Activated naive CD4-positive, alpha-beta T cell treated with anti-CD3 and anti-CD28 coated beads for 36 hours (primary cell): ENCODE results near the gene WNT5A. TPM values are rescaled to one million over a fixed set of nuclear protein-coding genes. Genes with fewer than 3 reads are reported as not detected.

Source experiments
- CTCF ChIA-PET: fragments of 350-600 bp; sonication (Branson Sonifier 250); formaldehyde crosslinking; loops from one replicate; lab custom pipeline; 2021; ENCODE audit warnings: antibody characterized with exemption; lab: Charles Lee
- DNase-seq: peaks from one replicate; pipeline ENCODE4 v3.0.0-alpha.2; 2020
- H3K27ac Mint-ChIP-seq: one replicate; pipeline ENCODE4 v1.8.0; 2021; ENCODE audit warnings: mild to moderate bottlenecking, mixed read lengths
- H3K27me3 Mint-ChIP-seq: one replicate; pipeline ENCODE4 v1.8.0; 2021; ENCODE audit warnings: low read depth, mixed read lengths
- H3K36me3 Mint-ChIP-seq: one replicate; pipeline ENCODE4 v1.8.0; 2021; ENCODE audit warnings: low read depth, mixed read lengths
- H3K4me1 Mint-ChIP-seq: one replicate; pipeline ENCODE4 v1.8.0; 2021; ENCODE audit warnings: low read depth, mixed read lengths
- H3K4me3 Mint-ChIP-seq: one replicate; pipeline ENCODE4 v1.8.0; 2021; ENCODE audit warnings: mild to moderate bottlenecking, moderate library complexity, mixed read lengths
- H3K9me3 Mint-ChIP-seq: one replicate; pipeline ENCODE4 v1.8.0; 2021; ENCODE audit warnings: mixed read lengths
- intact Hi-C: fragments of 100-400 bp; cut with micrococcal nuclease; formaldehyde crosslinking; loops from one replicate; pipeline ENCODE4 v1.15.1; 2023
- total RNA-seq, 2 experiments: library from RNA; stranded (reverse); gene quantifications; one replicate each; pipeline ENCODE4 v1.2.3, GENCODE V29; 2021

WNT5A gene
- total RNA-seq = not detected

DNA sequence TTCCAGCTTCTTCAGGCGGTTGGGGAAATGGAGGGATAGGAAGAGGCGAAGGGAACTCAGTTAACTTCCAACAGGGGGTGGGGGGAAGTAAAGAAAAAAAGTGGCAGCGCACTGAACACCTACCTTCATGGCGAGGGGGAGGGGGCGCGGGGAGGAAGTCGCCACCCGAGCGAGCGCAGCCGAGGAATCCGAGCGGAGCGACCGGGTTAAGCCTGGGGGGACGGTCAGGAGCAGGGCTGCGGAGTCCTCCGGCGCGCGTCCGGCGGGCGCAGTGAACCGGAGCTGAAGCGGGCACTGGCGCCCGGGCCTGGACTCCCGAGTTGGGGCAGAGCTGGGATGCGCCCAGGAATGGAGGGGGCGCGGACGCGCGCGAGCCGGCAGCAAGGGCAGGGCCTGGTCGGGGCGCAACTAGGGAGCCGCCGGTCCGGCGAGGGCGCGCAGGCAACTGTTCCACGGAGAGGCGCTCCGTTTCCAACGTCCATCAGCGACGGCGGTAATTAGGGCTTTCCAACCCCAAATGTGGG, at the start of gene WNT5A:
Gene WNT5A (minus strand): TSS at position 450 of the 524 bp plus-strand sequence. CDS start 321 bp downstream, at position 129.
- Mint-ChIP-seq H3K27me3 (peaks cover 74% of the 10 kb centered on the region), H3K9me3 (no peaks in the 10 kb centered on the region), H3K4me3 (peak within 1 kb of the TSS; percentile 66), H3K27ac (peak within 1 kb of the TSS; percentile 12), H3K4me1 (peaks cover 28% of the 10 kb centered on the region), H3K36me3 (peaks cover 2% of the 10 kb centered on the region)
- no peak for DNase-seq
- intact Hi-C loops = loop anchor here (5.0 kb wide), 1 partner anchor 635 kb away; no protein-coding TSS in a partner anchor
- CTCF ChIA-PET = interaction anchor here (0.8 kb wide), 1 partner anchor 260 kb away, joined by 3 read pairs; no protein-coding TSS in a partner anchor

DNA sequence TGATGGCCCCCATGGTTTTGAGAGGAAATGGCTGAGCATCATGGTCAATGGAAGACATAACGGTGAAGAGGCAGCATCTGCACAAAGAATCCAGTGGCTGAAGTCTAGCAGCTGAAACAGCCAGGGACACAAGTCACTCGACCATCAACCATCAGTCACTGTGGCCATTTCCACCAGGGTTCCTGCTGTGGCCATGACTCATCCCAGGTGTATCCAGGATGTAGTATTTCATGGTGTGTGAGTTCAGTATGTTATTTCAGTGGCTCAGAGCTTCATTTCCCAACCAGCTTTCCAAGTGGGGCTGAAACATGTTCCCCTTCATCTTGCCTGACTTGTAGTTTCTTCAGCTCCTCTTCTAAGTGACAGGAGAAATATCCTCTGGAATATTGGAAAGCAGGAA, 47.8 kb upstream of the WNT5A start:
- CTCF ChIA-PET = no interaction called here
- Mint-ChIP-seq H3K4me3 (no peak overlapping the region), H3K4me1 (no peaks in the 10 kb centered on the region), H3K27me3 (no peaks in the 10 kb centered on the region), H3K9me3 (peaks cover 1% of the 10 kb centered on the region), H3K36me3 (no peaks in the 10 kb centered on the region), H3K27ac (no peak overlapping the region)
- DNase-seq = no peak
- intact Hi-C loops = no loop called here

DNA sequence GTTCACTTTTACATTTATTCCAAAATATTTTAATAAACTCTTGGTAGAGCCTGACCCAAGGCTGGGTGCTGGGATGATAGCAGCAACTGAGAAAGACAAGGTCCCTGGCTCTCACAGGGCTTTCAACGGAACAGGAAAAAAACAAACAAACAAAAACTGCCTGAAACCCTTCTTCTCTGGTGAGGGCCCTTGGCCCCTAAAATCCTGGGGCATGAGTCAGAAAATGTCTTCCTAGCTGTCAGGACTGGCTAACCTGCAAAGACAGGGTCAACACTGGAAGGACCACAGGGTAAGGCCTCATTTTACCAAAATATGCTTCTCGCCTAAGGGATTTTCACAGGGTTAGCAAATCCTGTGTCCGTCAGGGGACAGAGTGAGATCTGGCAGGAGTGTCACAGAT, 45.7 kb upstream of the WNT5A start:
- no peaks in the 10 kb centered on the region for H3K27me3 Mint-ChIP-seq
- no peaks in the 10 kb centered on the region for H3K4me1 Mint-ChIP-seq
- DNase-seq = no peak
- intact Hi-C loops = no loop called here
- CTCF ChIA-PET = no interaction called here
- peaks cover 1% of the 10 kb centered on the region for H3K9me3 Mint-ChIP-seq
- H3K27ac Mint-ChIP-seq = no peak overlapping the region
- H3K36me3 Mint-ChIP-seq = no peaks in the 10 kb centered on the region
- H3K4me3 Mint-ChIP-seq = no peak overlapping the region

DNA sequence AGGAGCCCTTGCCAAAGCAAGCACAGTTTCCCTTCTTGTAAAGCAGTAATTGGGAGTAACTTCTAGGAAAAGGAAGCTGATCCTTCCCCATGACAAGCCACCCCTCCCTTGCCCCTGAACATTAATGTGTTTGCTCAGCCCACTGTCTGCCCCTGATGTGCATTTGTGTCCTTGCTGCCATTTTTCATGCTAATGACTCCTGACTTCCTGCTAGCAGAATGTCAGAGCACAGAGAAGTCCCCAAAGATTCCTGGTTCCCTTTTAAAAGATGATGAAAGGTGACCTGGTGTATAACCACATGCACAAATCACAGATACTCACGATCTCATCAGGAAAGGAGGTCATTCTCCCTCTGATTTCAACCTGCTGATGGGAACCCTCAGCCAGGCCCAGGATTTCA, 44.2 kb upstream of the WNT5A start:
- Mint-ChIP-seq H3K36me3 (no peaks in the 10 kb centered on the region), H3K9me3 (no peaks in the 10 kb centered on the region), H3K4me3 (no peak overlapping the region), H3K27me3 (no peaks in the 10 kb centered on the region), H3K27ac (no peak overlapping the region), H3K4me1 (no peaks in the 10 kb centered on the region)
- no peak for DNase-seq
- CTCF ChIA-PET = no interaction called here
- intact Hi-C loops = no loop called here

DNA sequence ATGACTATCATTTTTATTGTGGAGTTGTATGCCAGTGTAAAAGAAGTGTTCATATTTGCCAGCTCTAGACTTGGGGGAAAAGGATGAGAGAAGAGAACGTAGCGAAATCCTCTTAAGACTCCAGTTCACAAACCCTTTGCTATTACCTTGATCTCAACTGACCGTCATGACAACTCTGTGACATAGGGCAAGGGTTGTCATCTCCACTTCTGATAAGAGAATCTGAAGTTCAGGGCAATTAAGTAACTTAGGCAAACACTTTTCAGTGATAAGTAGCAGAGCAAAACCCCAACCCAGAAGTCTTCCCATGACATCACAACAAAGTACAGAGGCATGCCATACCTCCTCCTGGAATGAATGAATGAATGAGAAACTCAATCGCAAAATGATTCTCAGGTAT, 40.3 kb upstream of the WNT5A start:
- CTCF ChIA-PET = no interaction called here
- peaks cover 4% of the 10 kb centered on the region for H3K27me3 Mint-ChIP-seq
- H3K36me3 Mint-ChIP-seq = no peaks in the 10 kb centered on the region
- no peaks in the 10 kb centered on the region for H3K4me1 Mint-ChIP-seq
- H3K9me3 Mint-ChIP-seq = no peaks in the 10 kb centered on the region
- no peak for DNase-seq
- intact Hi-C loops = no loop called here
- no peak overlapping the region for H3K4me3 Mint-ChIP-seq
- no peak overlapping the region for H3K27ac Mint-ChIP-seq

DNA sequence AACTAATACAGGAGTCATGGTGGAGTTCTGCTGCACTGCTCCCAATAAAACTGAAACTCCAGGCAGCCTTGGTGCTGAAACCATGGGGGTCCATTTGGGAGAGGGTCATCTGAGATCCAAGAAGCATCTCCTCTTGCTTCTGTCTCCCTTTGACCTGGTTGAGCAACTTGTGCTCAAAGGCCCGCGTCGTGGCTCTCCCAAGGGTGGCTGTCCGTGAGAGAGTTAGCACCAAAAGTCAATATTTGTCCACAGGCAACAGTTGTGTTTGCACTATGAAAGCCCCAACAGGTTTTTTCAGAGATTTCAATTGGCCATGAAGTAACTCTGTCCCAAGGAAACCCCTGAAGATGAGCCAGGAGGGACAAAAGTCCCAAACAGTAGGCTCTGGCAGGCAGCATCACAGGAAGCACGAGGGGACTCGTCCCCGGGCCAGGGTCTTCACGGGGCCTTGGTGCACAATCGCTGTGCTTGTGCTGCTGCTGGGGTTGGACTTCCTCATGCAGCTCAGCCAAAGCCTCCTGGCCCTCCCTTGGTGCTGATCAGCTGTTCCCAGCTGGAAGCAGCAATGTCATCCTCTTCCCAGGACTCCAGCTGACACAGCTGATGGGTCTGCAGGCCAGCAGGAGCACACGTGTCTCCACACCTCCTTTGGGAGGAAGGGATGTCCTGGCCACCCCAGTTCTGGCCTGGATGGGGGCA, 39.4 kb upstream of the WNT5A start:
- Mint-ChIP-seq H3K27me3 (peaks cover 4% of the 10 kb centered on the region), H3K9me3 (no peaks in the 10 kb centered on the region), H3K4me1 (no peaks in the 10 kb centered on the region), H3K4me3 (no peak overlapping the region), H3K27ac (no peak overlapping the region), H3K36me3 (no peaks in the 10 kb centered on the region)
- CTCF ChIA-PET = no interaction called here
- DNase-seq = no peak
- intact Hi-C loops = no loop called here

DNA sequence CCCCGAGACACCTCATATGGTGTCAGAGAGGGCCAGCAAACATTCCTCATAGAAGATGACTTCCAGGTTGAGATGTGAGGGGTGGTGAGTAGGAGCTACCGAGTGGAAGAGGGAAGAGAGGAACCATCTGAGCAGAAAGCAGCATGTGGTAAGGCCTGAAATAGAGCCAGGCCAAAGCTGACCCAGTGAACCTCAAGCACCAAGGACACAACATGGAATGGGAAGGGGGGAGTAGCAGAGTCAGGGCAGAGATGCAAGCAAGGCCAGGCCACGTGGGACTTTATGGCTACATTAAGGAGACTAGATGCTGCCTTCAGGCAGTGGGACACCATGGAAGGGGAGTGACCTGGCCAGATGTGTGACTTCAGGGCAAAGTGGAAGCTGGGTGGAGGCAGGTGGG, 38.3 kb upstream of the WNT5A start:
- no peaks in the 10 kb centered on the region for H3K9me3 Mint-ChIP-seq
- no peak for DNase-seq
- H3K4me1 Mint-ChIP-seq = no peaks in the 10 kb centered on the region
- H3K36me3 Mint-ChIP-seq = no peaks in the 10 kb centered on the region
- peaks cover 4% of the 10 kb centered on the region for H3K27me3 Mint-ChIP-seq
- H3K4me3 Mint-ChIP-seq = no peak overlapping the region
- intact Hi-C loops = no loop called here
- CTCF ChIA-PET = no interaction called here
- no peak overlapping the region for H3K27ac Mint-ChIP-seq

DNA sequence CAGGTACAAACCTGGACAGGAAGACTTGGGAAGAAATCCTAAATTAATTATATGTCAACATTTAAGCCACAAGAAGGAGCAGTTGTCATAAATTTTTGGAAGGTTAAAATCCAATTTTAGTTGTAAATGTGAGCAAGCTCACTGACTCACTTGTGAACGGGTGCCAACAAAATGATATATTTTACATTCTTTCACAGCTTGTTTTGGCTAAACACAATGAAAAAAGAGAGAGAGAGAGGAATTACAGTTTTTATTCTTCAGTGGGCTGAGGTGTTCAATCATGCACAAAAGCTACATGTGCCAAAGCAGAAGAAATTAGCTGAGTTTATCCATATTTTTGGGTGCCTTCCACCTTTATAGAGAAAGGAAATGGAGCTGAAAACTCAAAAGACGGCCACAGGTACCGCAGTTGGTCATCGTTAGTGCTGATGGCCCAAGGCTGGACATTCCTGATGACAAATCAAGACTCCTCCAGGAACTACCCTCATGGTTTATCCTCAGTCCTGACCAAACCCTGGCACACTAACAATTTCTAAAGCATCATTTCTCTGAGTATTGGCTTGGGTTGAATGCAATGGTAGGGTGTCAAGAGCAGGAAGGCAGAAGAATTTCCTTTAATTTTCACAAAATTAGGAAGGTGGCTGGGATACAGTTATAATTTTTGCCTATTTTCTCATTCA, 37.6 kb upstream of the WNT5A start:
- Mint-ChIP-seq H3K4me1 (no peaks in the 10 kb centered on the region), H3K9me3 (no peaks in the 10 kb centered on the region), H3K27me3 (peaks cover 4% of the 10 kb centered on the region), H3K36me3 (no peaks in the 10 kb centered on the region), H3K4me3 (no peak overlapping the region), H3K27ac (no peak overlapping the region)
- intact Hi-C loops = no loop called here
- DNase-seq = no peak
- CTCF ChIA-PET = no interaction called here

DNA sequence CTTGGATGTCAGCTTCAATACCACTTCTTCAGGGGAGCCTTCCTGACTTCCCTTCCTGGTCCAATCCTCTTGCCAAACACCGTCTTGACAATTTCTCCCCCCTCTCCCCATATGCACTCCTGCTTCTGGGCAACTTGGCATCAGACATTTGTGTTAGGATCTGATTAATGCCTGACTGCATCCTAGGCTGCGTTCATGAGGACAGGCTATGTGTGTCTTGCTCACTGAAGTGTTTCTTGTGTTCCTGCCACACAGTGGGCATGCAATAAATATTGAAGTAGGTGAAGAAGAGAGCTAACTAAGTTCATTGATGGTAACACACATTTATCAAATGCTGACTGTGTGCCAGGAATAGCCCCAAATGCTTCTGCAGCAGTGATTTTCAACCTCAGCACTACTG, 36.4 kb upstream of the WNT5A start:
- Mint-ChIP-seq H3K4me1 (no peaks in the 10 kb centered on the region), H3K27ac (no peak overlapping the region)
- CTCF ChIA-PET = no interaction called here

DNA sequence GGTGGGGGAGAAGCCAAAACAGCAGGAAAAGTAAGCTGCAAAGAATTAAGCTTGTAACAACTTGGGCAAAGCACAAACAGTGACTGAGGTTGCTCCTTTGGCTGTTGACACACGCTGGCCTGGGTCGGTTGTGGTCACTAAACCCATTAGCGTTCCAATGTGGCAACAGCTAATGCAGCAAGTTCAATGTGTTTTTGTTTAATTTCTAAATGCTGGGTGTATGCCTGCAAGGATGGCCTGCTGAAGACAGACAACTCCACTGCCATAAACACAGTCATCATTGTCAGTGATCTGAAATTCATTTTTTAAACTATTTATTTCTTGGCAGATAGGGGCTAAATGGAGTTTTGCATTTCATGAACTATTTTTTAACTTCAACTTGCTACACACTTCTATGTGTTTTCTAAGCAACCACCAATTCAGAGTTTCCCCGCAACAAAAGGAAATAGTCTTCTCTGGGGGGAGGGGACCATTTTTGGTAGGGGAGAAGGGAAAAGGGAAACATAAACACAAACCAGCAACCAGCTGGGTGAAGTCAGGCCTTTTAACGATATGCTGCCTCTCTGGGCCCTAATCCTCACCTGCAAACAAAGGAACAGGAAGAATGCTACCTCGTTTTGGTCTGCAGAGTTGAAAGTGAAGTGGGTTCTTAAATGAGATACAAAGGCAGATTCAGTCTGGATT, 34.8 kb upstream of the WNT5A start:
- Mint-ChIP-seq H3K4me3 (no peak overlapping the region), H3K27me3 (peaks cover 4% of the 10 kb centered on the region), H3K36me3 (no peaks in the 10 kb centered on the region), H3K27ac (no peak overlapping the region), H3K9me3 (no peaks in the 10 kb centered on the region), H3K4me1 (no peaks in the 10 kb centered on the region)
- intact Hi-C loops = no loop called here
- no peak for DNase-seq
- CTCF ChIA-PET = no interaction called here

More for the DNA sequence above, 36.4 kb upstream of the WNT5A start:
- Mint-ChIP-seq H3K36me3 (no peaks in the 10 kb centered on the region), H3K9me3 (no peaks in the 10 kb centered on the region), H3K27me3 (peaks cover 4% of the 10 kb centered on the region), H3K4me3 (no peak overlapping the region)
- intact Hi-C loops = no loop called here
- DNase-seq = no peak

DNA sequence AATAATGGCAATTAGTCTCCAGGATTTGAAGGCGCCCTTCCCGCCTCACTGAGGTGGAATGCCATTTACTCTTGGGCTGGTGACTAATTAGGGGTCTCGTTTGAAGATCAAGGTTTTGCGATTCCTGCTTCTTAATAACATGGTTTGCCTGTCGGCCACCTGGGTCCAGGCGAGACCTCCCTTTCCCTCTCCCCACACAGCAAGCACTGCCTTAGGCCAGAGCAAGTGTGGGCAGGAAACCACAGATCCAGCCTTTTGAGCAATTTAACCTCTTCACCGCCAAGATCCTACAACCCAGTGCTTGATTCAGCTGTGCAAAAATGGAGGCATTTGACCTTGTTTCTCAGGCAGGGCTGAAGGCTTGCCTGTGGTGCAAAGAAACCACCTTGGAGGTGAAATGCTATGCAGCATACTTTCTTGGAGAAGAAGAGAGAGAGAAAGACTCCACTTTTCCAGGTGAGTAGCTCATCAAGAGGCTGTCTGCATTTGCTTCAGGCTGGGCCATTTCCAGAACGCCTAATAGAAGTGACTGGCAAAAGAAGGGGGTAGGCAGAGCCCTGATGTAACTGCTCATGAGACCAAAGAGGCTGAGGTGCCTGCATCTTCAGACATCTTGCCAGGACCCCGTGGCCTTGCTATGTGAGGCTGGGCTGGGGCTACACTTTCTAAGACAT, 34.1 kb upstream of the WNT5A start:
- CTCF ChIA-PET = no interaction called here
- H3K9me3 Mint-ChIP-seq = no peaks in the 10 kb centered on the region
- no peak for DNase-seq
- intact Hi-C loops = no loop called here
- peaks cover 4% of the 10 kb centered on the region for H3K27me3 Mint-ChIP-seq
- no peaks in the 10 kb centered on the region for H3K36me3 Mint-ChIP-seq
- H3K4me3 Mint-ChIP-seq = no peak overlapping the region
- no peaks in the 10 kb centered on the region for H3K4me1 Mint-ChIP-seq
- no peak overlapping the region for H3K27ac Mint-ChIP-seq

DNA sequence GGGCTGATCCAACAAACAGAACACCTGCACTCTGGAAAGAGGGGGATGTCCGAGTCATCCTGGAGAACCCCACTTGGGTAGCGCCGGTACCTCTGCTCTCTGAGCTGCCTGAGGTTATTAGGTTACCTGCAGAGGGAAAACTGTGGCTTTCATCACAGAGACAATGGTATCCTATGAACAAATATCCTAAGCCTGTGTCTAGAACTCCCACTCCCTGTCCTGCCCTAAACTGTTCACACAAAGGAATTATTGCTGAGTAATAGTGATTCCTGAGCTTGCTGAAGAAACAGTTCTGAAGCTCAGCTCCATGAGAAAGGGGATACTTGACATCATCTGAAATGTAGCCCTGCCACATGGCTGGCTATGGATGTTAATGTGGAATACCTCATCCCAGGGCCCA, 31.9 kb upstream of the WNT5A start:
- no peaks in the 10 kb centered on the region for H3K27me3 Mint-ChIP-seq
- no peak for DNase-seq
- H3K36me3 Mint-ChIP-seq = no peaks in the 10 kb centered on the region
- H3K27ac Mint-ChIP-seq = no peak overlapping the region
- CTCF ChIA-PET = no interaction called here
- intact Hi-C loops = no loop called here
- no peaks in the 10 kb centered on the region for H3K4me1 Mint-ChIP-seq
- no peak overlapping the region for H3K4me3 Mint-ChIP-seq
- H3K9me3 Mint-ChIP-seq = no peaks in the 10 kb centered on the region
